LHCN-M2 (cell line): ENCODE data around the gene ADGRG7. TPM values are rescaled to one million over a fixed set of nuclear protein-coding genes. Genes with fewer than 3 reads are reported as not detected.
A peak's percentile ranks its signal among the peaks of the same experiment; 100 is the strongest.
"Not testable (repeated sequence)": the region's sequence is repeated elsewhere in the genome, so short reads cannot be mapped to it uniquely, and the experiment has no call there.

Experiments
- DNase-seq: peaks from one replicate; pipeline ENCODE4 v3.0.0-alpha.2; 2012; ENCODE audit warnings: low read depth
- polyA plus RNA-seq: library from polyadenylated mRNA; unstranded; fragments of >200 nt; gene quantifications from one replicate; pipeline ENCODE4 v1.2.1, GENCODE V29; 2012; ENCODE audit warnings: missing spikeins
- total RNA-seq: library from RNA; depleted of rRNA; stranded (reverse); fragments of >200 nt; gene quantifications from 2 replicates; pipeline ENCODE4 v1.2.3, GENCODE V29; 2014; rRNA removed

The ADGRG7 gene, protein sequence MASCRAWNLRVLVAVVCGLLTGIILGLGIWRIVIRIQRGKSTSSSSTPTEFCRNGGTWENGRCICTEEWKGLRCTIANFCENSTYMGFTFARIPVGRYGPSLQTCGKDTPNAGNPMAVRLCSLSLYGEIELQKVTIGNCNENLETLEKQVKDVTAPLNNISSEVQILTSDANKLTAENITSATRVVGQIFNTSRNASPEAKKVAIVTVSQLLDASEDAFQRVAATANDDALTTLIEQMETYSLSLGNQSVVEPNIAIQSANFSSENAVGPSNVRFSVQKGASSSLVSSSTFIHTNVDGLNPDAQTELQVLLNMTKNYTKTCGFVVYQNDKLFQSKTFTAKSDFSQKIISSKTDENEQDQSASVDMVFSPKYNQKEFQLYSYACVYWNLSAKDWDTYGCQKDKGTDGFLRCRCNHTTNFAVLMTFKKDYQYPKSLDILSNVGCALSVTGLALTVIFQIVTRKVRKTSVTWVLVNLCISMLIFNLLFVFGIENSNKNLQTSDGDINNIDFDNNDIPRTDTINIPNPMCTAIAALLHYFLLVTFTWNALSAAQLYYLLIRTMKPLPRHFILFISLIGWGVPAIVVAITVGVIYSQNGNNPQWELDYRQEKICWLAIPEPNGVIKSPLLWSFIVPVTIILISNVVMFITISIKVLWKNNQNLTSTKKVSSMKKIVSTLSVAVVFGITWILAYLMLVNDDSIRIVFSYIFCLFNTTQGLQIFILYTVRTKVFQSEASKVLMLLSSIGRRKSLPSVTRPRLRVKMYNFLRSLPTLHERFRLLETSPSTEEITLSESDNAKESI
- total RNA-seq = not detected in 2 replicates
- polyA plus RNA-seq = not detected

DNA sequence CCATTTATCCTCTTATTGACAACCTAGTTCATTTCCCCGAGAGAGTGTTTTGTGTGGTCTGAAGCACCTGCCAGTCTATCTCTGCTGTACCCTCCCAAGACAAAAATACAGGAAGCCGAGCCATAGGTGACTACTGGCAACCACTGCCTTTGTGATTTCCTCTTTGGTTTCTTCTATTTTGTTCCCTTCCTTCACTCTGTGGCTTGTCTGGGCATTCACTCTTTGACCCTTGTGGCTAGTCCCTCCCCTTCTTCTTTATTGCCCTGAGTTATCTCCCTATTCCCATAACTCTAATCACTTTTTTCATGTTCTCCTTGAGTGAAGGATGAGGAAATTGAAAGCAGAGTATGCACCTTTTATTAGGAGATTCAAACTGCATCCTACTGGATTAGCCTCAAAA, at the start of gene ADGRG7:
ADGRG7 (plus strand) TSS at position 297 of the 400 bp plus-strand sequence. CDS start 256 bp downstream, outside the sequence.
- DNase-seq = no peak

DNA sequence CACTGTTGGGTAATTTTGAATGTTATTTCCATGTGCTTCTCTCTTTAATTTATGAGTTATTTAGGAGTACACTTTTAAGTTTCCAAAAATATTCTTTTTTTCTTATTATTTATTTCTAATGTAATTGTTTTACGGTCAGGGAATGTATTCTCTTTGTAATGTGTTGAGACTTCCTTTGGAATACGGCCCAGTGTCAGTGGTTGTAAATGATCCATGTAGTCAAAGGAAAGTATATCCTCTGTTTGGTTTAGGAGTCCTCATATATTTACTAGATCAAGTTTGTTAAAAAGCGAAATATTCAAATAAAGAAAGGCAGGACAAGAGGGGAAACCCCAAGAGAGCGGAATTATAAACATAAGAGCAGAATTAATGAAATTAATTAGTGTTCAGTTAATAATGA, 49.0 kb upstream of the ADGRG7 start:
- DNase-seq = peak; percentile 20

DNA sequence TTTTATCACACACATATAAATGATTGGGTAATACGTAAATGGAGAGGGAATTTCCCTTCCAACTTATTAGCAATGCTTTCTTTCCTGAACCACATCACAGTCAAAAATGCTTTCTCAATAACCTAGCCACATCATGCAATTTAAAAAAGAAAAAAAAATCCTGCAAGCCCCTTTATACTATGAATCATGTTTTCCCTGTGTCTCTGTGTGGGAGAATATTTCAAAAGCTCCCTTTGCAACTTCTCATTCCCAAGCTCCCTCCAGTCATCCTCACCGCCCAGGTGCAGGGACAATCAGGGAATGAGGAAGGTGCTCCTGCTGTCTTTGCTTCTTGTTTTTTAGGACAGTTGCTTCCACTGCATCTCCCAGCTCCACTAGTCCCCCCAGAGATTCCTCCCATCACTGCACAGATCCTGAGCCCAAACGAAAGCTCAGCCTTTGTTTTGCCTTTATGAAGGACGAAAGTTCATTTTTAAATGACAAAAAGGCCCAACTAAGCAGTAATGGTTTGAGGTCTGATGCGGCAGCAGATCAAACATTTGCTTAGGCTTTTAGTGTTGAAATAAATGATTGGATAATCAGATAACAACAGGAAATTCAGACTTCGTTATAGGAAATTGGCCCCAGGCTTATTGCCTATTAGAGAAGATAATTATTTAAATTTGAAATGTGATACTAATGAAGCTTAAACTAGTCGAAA, 47.8 kb upstream of the ADGRG7 start:
- DNase-seq = peak; percentile 79

DNA sequence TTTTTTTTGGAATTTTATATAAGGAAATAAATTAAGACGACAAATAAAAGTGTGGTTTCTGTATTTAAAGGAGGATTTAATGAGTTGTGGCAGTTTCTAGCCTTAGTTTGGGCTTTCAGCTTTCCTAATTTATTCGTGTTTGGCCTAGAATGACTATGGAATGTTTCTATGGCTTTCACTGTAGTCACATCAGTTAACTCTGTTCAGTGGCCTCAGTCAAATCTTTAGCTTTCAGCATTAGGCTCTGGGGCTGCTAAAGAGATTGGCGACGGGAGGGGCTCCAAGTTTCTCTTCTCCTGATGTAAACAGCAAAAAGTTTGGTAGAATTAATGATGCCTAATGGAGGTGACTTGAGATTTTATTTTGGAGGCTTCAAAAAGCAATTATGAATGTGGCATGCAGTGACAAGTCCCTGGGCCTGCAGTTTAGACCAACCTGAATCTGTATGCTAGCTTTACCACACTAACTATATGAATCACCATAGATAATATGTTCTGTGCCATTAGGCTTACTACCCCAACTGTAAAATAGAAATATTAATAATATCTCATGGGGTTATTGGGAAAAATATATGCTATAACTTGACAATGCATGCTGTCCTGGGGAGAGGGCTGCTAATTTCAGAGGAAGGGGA, 47.1 kb upstream of the ADGRG7 start:
- no peak for DNase-seq

DNA sequence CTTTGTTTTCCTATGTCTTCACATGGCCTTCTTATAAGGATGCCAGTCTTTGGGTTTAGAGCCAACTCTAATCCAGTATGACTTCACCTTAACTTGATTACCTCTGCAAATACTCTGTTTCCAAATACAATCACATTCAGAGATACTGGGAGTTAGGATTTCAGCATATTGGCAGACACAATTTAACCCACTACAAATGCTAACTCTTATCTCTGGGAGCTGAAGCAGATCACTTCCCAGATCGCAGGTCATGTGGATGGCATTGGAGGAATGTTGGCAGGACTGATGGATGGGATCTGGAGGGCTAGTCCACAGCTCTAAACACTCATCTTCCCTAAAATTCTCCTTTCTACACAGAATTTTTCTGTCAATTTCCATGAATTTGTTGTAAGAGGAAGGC, 46.2 kb upstream of the ADGRG7 start:
- no peak for DNase-seq

DNA sequence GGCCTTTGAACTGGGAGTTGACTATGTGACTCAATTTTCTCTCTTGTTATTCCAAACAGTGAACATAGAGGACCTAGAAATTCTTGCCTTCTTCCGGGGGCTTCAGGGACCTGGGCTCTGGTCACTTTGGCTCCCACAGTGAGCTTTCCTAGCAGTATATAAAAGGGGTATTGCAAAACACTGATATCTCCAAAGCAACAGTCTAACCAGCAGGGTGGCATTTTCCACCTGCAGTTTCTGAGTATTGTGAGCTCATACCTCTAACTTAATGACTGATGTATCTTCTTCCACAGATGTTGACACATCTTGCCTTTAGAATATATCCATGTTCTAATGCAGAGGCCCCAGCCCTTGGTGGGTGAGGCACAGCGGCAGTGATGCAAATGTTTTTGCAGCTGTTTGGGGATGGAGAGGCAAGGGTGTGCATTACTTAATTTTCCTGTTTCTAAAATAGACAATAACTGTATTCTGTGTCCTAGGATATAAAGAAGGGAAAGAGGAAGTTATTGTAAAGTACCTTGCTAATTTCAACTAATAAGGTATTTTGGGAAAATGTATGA, 45.7 kb upstream of the ADGRG7 start:
- DNase-seq = peak; percentile 90

DNA sequence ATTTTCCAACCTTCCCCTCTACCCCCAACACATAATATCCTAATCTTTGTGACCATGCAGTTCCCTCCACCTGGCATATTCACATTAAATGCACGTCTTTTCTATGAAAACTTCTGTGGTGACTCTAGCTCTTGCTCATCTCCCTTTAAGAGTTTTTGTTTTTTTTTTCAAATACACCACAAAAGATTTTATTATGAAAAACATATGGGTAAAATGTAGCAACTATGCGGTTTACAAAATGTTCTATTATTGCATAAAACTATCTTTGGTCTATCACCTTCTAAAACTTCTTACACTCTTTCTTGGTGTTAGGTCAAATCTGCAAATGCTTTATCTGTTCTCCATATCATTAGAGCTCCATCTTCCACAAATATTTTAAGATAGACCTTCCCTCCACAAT, 38.6 kb upstream of the ADGRG7 start:
- DNase-seq = no peak

DNA sequence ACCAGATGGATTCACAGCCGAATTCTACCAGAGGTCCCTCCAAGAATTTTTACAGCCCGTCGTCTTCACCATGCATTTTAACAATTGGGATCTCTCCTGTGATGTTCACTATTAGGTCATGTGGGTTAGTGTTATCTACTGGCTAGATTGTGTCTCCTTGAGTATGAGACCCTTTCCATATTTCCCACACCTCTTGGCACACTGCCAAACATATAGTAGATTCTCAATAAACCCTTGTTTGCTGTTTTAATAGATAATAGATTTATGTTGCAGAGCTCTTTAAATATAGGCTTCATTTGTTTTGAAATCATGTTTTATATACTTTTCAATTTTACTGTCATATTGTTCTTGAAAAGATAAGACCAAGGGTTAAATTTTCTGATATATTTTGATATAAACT, 34.9 kb upstream of the ADGRG7 start:
- no peak for DNase-seq

DNA sequence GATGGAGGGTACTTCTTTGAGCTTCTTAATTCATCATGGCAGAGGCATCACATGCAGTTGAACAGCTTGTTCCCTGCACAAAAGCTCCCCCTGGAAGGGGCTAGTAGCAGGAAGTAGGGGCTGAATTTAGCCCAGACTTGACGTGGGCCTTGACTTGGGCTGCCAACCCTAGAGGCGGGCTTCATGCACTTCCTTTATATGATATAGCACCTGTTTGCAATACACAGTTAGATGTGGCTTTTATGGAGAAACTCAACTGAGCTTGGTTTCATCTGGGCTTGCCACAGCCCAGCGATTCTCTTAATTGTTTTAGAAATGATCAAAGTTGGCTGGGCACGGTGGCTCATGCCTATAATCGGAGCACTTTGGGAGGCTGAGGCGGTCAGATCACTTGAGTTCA, 33.7 kb upstream of the ADGRG7 start:
- no peak for DNase-seq

DNA sequence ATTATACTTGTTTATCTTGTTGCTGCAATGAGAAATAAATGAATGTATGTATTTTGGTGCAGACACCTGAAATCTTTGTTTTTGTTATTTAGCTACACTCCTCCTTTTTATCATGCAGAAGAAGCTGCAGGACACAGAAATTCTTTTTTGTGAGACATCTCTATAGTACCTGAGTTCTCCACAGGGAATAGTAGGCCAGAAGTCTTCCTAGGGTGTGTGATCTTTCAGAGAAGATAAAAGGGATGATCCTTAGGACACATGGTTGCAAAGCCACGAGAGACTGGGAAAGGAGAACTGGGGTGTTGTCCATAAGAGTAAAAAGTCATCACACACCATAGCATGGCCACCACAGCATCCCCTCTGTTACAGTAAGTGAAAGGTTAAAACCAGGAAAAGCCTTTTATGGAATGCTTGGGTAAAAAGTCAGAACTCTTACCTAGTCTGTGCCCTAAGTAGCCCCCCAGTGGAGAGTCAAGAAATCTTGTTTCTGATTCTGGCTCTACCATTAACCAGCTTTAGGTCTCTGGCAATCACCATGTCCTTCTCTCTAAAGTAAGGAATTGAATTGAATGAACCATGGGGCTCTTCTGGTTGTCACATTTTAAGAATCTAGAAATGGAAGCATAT, 31.9 kb upstream of the ADGRG7 start:
- DNase-seq = no peak

DNA sequence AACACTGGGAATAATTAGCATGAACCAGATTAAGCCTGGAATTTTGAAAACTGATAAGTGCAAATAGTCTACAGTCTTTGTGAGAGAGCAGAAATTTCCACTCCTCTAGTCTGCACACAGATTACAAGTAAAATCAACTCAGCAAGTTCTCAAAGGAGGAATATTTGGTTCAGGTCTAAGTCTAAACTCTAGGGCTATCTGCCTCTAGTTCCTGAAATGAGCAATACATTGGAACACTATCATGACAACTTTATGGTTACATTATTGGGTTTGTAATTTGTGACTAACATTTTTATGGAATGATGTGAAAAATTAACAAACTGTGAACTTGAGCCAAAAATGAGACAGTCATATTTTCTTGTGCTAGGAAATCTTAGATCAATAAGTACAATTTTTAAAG, 30.8 kb upstream of the ADGRG7 start:
- no peak for DNase-seq

DNA sequence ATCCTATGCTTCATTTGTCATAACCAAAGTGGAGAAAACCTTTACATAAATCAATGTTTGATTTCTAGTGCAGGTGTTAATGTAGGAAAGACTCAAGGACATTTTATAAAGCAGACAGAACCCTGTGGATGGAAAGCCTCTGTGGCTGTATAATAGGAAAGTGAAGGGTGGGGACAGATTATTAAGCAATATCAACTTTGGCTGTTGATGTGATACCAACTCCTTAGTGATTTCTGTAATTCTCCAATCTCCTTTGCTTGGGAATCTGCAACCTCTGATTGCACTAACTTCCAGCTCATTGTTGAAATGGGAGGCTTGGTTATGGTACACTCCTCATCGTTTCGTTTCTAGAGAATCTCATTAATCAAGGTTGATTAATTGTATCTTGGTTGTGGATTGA, 29.3 kb upstream of the ADGRG7 start:
- no peak for DNase-seq

DNA sequence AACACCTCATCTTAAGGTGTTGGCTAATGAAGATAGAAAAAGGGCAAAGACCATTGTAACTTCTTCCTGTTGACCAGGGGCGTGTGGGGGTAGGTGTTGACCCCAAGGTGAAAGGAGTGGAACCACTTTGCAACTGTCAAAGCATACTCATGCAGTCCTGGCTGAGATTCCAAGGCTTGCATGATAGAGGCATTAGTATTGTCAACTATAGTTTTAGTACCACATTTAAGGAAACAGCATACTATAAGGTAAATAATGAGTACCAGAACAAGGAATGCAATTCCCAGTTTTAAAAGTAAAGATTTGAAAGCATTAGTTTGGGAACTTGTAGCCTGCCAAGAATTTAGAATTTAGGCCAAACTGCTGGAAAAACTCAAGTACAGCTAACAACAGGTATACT, 27.8 kb upstream of the ADGRG7 start:
- DNase-seq = no peak

DNA sequence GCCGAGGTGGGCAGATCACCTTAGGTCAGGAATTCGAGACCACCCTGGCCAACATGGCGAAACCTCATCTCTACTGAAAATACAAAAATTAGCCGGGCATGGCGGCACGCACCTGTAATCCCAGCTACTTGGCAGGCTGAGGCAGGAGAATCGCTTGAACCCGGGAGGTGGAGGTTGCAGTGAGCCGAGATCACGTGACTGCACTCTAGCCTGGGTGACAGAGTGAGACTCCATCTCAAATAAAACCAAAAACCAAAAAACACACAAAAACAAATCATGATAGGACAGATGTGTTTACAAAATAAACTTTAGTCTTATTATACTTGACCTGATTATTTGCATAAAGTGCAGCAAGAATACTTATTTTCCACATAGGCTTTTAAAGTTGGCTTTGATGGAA, 27.2 kb upstream of the ADGRG7 start:
- not testable (repeated sequence) for DNase-seq

DNA sequence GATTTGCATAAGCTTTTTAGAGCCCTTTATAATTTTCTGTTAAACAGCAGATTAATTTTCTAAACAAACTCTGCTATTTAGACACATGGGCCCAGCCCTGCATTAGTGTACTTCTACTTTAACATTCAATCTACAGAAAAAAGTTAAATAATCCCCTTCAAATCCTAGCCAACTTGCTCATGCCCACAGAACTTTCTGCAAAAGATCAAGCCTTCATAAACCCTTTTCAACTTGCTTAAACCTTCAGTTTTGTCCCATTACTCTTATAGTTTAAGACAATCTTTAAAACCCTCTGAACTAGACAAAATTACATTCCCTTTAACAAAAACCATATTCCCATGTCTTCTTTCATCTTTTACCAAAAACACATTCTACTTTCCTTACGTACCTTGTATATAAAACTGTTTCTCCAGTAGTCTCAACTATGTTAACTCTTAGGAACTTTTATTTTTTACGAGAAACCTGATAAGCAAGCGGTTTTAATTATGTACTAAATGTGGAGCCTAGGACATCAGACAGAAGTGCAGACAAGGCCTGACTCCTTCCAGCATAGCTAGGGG, 25.2 kb upstream of the ADGRG7 start:
- DNase-seq = no peak

DNA sequence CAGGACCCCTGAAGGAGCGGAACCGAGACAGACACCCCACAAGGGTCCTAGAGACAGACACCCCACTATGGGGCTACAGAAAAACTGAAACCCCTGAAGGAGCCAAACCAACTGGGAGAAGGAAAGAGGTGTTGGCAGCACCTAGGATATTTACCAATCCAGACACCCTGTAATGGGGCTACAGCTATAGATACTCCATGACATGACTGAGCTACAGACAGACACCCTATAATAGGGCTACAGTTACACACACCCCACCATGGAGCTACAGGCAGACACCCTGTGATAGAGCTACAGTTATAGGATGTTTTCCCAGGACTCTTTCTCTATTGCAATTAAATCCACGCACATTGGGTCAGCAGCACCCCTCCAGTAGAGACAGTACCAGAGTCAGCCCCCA, 22.6 kb upstream of the ADGRG7 start:
- DNase-seq = no peak

DNA sequence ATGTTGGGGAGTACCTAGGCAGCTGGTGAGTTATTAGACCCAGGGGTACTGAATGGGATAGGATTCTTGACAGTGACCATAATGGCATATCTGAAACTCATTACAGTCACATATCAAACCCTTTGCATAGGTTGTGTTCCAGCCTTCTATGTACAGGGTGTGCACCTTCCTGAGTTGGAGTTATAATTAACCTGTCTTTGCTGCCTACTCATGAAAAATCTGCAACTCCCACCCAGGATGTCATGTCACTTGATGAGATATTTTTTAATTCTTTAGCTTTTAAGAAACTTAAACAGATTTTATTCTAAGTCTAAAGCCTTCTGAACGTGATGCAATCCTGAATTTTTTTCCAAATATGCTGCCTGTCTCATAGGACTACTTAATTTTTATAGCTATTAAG, 21.1 kb upstream of the ADGRG7 start:
- no peak for DNase-seq

DNA sequence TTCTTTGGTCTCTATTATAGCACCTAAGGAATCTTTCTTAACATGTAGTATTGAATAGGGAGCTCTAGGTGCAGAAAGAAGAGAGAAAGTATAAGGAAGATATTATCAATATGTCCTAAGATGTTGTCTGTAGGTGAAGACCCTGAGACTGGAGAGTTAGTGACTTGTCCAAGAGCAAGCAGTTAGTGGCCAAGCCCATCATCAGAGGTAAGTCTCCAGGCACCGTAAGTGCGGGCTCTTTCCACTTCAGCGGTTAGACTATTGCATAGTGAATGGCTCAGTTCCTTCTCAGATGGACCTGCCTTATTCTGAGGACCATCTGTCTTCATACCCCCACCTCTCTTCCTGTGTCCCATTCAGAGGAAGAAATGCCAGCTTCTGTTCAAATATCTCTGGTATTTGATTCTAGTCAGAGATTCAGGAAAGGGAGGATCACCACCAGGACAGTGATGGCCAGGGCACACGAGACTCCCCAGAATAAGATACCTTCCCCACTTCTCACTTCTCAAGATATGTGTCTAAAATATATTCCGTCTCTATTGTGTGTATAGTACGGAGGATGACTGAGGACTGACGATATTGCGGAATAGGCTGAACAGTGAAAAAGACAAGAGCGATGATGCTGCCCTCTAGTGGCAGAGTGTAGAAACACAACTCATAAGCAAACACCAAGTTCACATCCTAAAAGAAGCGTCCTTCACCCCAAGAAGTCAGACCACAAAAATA, 19.1 kb upstream of the ADGRG7 start:
- DNase-seq = peak; percentile 68

DNA sequence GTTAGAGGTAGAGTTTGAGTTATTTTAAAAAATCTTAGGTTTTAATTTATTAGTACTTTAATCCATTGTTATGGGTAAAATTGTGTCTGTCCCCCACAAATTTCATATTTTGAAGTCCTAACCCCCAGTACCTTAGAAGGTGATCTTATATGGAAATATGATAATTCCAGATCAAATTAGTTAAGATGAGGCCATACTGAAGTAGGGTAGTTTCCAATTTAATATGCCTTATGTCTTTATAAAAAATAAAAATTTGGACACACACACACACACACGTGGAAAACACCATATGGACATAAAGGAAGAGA, 18.6 kb upstream of the ADGRG7 start:
- no peak for DNase-seq

DNA sequence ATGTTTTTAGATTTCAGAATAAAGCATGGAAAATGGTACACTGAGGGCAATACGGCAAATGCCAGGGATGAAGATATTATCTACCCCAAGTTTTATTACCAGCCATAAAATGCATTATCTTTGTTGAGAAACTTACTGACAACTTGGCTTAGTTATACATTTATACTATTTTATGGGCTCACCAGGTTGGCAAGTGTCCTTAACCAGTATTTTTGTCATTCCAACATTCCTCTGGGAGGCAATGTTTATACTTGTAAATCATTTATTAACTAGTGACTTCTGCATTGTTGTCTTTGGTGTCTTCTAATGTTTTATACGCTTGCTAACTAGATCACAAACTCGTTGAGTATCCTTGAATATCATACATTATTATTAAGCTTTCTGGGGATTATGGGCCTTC, 18.0 kb upstream of the ADGRG7 start:
- DNase-seq = no peak
